Measurements from ENCODE around the gene MAD2L1BP. TPM values are rescaled to one million over a fixed set of nuclear protein-coding genes. Genes with fewer than 3 reads are reported as not detected.

Gene MAD2L1BP
- total RNA-seq = 10 to 100 TPM; 15.6 to 37.2 (median 26.6) TPM

GRCh38 chr6:43635387-43636307, at the start of gene MAD2L1BP:
Gene MAD2L1BP, plus strand, starts transcription at chr6:43635840. Its CDS starts 36 bp downstream, at chr6:43635876.
- no peak for TF ChIP-seq CTCF (IDR thresholded peaks at IDR 0.05; ENCODE audit: low read depth)

- no peak for TF ChIP-seq CTCF (IDR thresholded peaks at IDR 0.05; ENCODE audit: low read depth)
Observed at GRCh38 chr6:43588194-43588593, 47.4 kb upstream of the MAD2L1BP start.

GRCh38 chr6:43593938-43594337, 41.7 kb upstream of the MAD2L1BP start:
- no peak for TF ChIP-seq CTCF (IDR thresholded peaks at IDR 0.05; ENCODE audit: low read depth)

DNA sequence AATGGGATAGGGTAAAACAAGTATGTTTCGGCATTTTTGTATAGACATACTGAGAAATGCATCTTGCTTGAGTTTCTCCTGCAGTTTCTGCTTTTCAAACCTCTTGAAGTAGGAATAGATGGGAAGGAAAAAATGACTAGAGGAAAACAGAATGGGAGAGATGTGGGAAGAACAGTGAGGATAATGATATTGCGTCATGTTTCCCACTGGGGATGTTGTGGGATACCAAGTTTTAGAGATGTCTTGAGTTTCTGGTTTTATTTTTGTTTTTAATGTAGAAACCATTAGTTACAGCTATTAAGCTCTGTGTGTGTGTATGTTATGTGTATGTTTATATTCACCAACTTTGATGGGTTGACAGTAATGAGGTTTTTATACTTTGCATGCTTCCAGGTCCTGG, 35.0 kb upstream of the MAD2L1BP start:
- no peak for TF ChIP-seq CTCF (IDR thresholded peaks at IDR 0.05; ENCODE audit: low read depth)

GRCh38 chr6:43604174-43604573, 31.5 kb upstream of the MAD2L1BP start:
- no peak for TF ChIP-seq CTCF (IDR thresholded peaks at IDR 0.05; ENCODE audit: low read depth)

DNA sequence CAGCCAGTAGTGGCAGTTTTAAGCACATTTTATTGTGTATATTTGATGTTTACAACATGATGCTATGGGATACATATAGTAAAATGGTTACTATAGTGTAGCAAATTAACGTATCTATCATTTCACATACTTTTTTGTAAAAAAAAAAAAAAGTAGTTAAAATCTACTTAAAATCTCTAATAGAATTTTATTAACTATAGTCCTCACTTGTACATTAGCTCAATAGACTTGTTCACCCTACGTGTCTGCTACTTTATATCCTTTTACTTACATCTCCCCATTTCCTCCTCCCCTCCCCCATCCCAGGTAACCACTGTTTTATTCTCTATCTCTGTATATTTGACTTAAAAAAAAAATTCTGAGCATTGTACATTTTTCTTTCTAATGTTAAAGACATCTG, 29.6 kb upstream of the MAD2L1BP start:
- TF ChIP-seq CTCF (IDR thresholded peaks at IDR 0.05; ENCODE audit: low read depth) = no peak

- no peak for TF ChIP-seq CTCF (IDR thresholded peaks at IDR 0.05; ENCODE audit: low read depth)
Observed at GRCh38 chr6:43608310-43608763, 27.3 kb upstream of the MAD2L1BP start.

Measured in subcutaneous adipose tissue (tissue), 4 donors.